CD4-positive, alpha-beta memory T cell (primary cell): Measurements from ENCODE around the gene PCOLCE2. TPM values are rescaled to one million over a fixed set of nuclear protein-coding genes. Genes with fewer than 3 reads are reported as not detected.
A peak's percentile ranks its signal among the peaks of the same experiment; 100 is the strongest.

Experiments used
- CTCF ChIA-PET: fragments of 350-600 bp; sonication (Branson Sonifier 250); formaldehyde crosslinking; loops from one replicate; lab custom pipeline; 2021; ENCODE audit warnings: inconsistent platforms; ENCODE audit not compliant: partially characterized antibody; lab: Charles Lee
- POLR2A ChIA-PET: fragments of 350-600 bp; sonication (Branson Sonifier 250); formaldehyde crosslinking; loops from one replicate; lab custom pipeline; 2021; ENCODE audit not compliant: partially characterized antibody; lab: Charles Lee
- DNase-seq, 5 donors: peaks; one replicate each; pipeline versions ENCODE4 v3.0.0 to v3.0.0-alpha.2; 2020 to 2022; ENCODE audit warnings: mixed read lengths in 1 of 5
- H3K27ac ChIP-seq: one replicate; pipeline ENCODE4 v1.7.0; 2013; ENCODE audit warnings: low read depth, low read length
- H3K27me3 ChIP-seq: 2 replicates; pipeline ENCODE4 v1.7.0; 2013; ENCODE audit warnings: mild to moderate bottlenecking, low read length, moderate library complexity; ENCODE audit not compliant: insufficient read depth
- H3K36me3 ChIP-seq: 2 replicates; pipeline ENCODE4 v1.7.0; 2013; ENCODE audit warnings: mild to moderate bottlenecking, low read length, moderate library complexity; ENCODE audit not compliant: insufficient read depth
- H3K4me1 ChIP-seq: 2 replicates; pipeline ENCODE4 v1.7.0; 2013; ENCODE audit warnings: mild to moderate bottlenecking, low read length, moderate library complexity; ENCODE audit not compliant: insufficient read depth
- H3K4me3 ChIP-seq, 2 donors: one replicate each; pipeline ENCODE4 v1.7.0; 2013; ENCODE audit warnings: low read length in 2 of 2, mild to moderate bottlenecking in 1 of 2
- H3K9me3 ChIP-seq, 2 donors: one replicate each; pipeline ENCODE4 v1.7.0; 2013; ENCODE audit warnings: low read length in 2 of 2, control low read depth in 1 of 2; ENCODE audit not compliant: control insufficient read depth in 1 of 2
- H3K27ac Mint-ChIP-seq, 7 donors: one replicate each; pipeline ENCODE4 v1.8.0; 2020 to 2021; ENCODE audit warnings: mixed read lengths in 7 of 7, mild to moderate bottlenecking in 6 of 7, inconsistent platforms in 3 of 7, moderate library complexity in 3 of 7
- H3K27me3 Mint-ChIP-seq, 2 donors: one replicate each; pipeline ENCODE4 v1.8.0; 2020 to 2021; ENCODE audit warnings: mixed read lengths in 2 of 2
- H3K36me3 Mint-ChIP-seq, 2 donors: one replicate each; pipeline ENCODE4 v1.8.0; 2020 to 2021; ENCODE audit warnings: mixed read lengths in 2 of 2, inconsistent platforms in 1 of 2, mild to moderate bottlenecking in 1 of 2
- H3K4me1 Mint-ChIP-seq, 4 donors: one replicate each; pipeline ENCODE4 v1.8.0; 2020 to 2021; ENCODE audit warnings: mixed read lengths in 4 of 4, mild to moderate bottlenecking in 1 of 4
- H3K4me3 Mint-ChIP-seq, 8 donors: one replicate each; pipeline ENCODE4 v1.8.0; 2020 to 2021; ENCODE audit warnings: mixed read lengths in 8 of 8, mild to moderate bottlenecking in 7 of 8, moderate library complexity in 6 of 8, inconsistent platforms in 3 of 8
- H3K9me3 Mint-ChIP-seq, 8 donors: one replicate each; pipeline ENCODE4 v1.8.0; 2020 to 2021; ENCODE audit warnings: mixed read lengths in 8 of 8, mild to moderate bottlenecking in 5 of 8, inconsistent platforms in 3 of 8, moderate library complexity in 1 of 8
- intact Hi-C: fragments of 100-400 bp; cut with micrococcal nuclease; formaldehyde crosslinking; loops from one replicate; pipeline ENCODE4 v1.15.1; 2023
- polyA plus RNA-seq, 2 donors: library from polyadenylated mRNA; unstranded; fragments of 300-500 nt; fragmentation: Illumina TruSeq; gene quantifications; one replicate each; pipeline ENCODE4 v1.2.3, GENCODE V29; 2021
- total RNA-seq, 2 experiments: library from RNA; stranded (reverse); gene quantifications; one replicate each; pipeline ENCODE4 v1.2.3, GENCODE V29; 2021

PCOLCE2 gene
- total and polyA plus RNA-seq, 4 experiments from 2014 or later, result not detected

DNA sequence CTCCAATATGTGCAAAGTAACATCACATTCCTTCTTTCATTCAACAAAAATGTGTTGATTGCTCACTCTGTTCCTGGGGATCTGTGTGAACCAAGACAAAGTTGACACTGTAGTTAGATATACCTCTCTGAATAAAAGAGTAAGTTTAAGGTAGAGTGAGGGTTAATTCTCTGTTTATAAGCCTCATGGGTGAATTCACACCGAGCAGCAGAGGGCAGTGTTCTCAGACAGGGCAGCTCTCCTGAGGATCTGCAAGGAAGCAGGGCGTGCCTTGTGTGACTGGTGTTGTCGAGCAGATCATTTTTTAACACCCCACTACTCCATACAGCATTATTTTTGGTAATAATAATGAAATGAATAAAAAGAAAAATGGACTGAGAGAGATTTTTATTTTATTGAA, 40.2 kb upstream of the PCOLCE2 start:
- Mint-ChIP-seq H3K4me1 (peaks cover 0 to 2% (median 0%) of the 10 kb centered on the region in 4 donors), H3K9me3 (peaks cover 0 to 5% (median 2%) of the 10 kb centered on the region in 8 donors), H3K36me3 (no peaks in the 10 kb centered on the region), H3K4me3 (no peak overlapping the region), H3K27me3 (peaks cover 11 to 20% of the 10 kb centered on the region in 2 donors), H3K27ac (no peak overlapping the region)
- no peaks in the 10 kb centered on the region for H3K36me3 ChIP-seq
- peaks cover 5% of the 10 kb centered on the region for H3K27me3 ChIP-seq
- H3K9me3 ChIP-seq, result no peaks in the 10 kb centered on the region
- intact Hi-C loops, result no loop called here
- ChIA-PET CTCF (no interaction called here), POLR2A (no interaction called here)
- DNase-seq, result peak in 2 of 5 donors; percentile 11 to 22
- no peak overlapping the region for H3K4me3 ChIP-seq
- H3K27ac ChIP-seq, result no peak overlapping the region
- H3K4me1 ChIP-seq, result no peaks in the 10 kb centered on the region

DNA sequence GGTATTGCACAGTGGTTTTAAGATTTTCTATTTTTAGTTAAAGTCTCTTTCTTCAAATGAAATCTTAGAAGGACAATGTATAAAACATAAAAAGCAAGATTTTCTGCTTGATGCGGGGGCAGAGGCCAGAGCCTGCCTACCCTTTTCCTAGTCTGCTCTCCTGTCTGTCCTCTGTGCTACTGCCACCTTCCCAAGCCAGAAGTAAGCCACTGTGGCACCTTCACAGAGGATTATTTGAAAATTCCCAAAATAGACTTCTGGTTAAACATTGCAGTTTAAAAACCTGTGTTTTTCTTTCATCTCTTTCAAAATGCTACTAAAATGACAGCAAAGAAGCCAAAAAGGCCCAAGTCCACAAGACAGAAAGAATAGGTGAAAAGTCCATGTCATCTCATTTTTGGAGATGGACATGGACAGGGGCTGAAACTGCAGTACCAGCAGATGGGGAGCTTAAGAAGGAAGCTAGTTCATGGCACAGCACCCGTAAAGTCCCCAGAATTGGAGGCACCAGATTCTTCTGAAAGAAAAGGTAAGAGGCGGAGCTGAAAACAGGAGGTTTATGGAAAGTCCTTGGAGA, 37.6 kb upstream of the PCOLCE2 start:
- H3K27ac ChIP-seq, result no peak overlapping the region
- Mint-ChIP-seq H3K27ac (no peak overlapping the region), H3K4me1 (no peaks in the 10 kb centered on the region), H3K27me3 (peaks cover 16 to 27% of the 10 kb centered on the region in 2 donors), H3K9me3 (peaks cover 0 to 5% (median 4%) of the 10 kb centered on the region in 8 donors), H3K4me3 (no peak overlapping the region), H3K36me3 (peaks cover 0 to 1% of the 10 kb centered on the region in 2 donors)
- no peaks in the 10 kb centered on the region for H3K9me3 ChIP-seq
- peaks cover 5% of the 10 kb centered on the region for H3K27me3 ChIP-seq
- no peaks in the 10 kb centered on the region for H3K36me3 ChIP-seq
- intact Hi-C loops, result no loop called here
- ChIA-PET POLR2A (no interaction called here), CTCF (no interaction called here)
- H3K4me3 ChIP-seq, result no peak overlapping the region
- H3K4me1 ChIP-seq, result no peaks in the 10 kb centered on the region
- no peak for DNase-seq

DNA sequence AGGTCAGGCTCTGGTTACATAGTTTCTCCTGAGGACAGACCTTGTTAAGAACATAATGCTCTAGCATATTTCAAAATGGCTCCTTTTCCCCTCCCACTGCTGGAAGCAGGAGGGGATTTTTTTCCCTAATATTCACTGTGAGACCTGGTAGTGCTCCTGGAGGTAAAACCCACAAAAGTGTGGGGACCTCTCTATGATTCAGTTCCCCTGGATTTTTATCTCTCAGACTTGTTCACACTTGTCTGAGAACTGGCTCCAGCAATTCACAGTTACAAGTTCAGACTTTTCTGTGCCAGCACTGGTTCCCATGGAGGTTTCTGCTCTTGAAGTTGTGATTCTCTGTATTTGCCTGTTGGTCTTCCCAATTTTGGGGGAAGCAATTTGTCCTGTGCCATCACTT, 36.3 kb upstream of the PCOLCE2 start:
- peaks cover 0 to 1% of the 10 kb centered on the region in 2 donors for H3K36me3 Mint-ChIP-seq
- H3K27ac ChIP-seq, result no peak overlapping the region
- ChIA-PET CTCF (no interaction called here), POLR2A (interaction anchor here (0.7 kb wide), 1 partner anchor 1272 kb away, joined by 3 read pairs; no protein-coding TSS in a partner anchor)
- H3K9me3 Mint-ChIP-seq, result peaks cover 0 to 5% (median 4%) of the 10 kb centered on the region in 8 donors
- DNase-seq, result no peak
- H3K27ac Mint-ChIP-seq, result no peak overlapping the region
- H3K4me3 Mint-ChIP-seq, result no peak overlapping the region
- intact Hi-C loops, result no loop called here
- H3K27me3 ChIP-seq, result peaks cover 5% of the 10 kb centered on the region
- no peaks in the 10 kb centered on the region for H3K9me3 ChIP-seq
- no peaks in the 10 kb centered on the region for H3K4me1 Mint-ChIP-seq
- no peaks in the 10 kb centered on the region for H3K36me3 ChIP-seq
- H3K4me3 ChIP-seq, result no peak overlapping the region
- no peaks in the 10 kb centered on the region for H3K4me1 ChIP-seq
- peaks cover 18 to 25% of the 10 kb centered on the region in 2 donors for H3K27me3 Mint-ChIP-seq

DNA sequence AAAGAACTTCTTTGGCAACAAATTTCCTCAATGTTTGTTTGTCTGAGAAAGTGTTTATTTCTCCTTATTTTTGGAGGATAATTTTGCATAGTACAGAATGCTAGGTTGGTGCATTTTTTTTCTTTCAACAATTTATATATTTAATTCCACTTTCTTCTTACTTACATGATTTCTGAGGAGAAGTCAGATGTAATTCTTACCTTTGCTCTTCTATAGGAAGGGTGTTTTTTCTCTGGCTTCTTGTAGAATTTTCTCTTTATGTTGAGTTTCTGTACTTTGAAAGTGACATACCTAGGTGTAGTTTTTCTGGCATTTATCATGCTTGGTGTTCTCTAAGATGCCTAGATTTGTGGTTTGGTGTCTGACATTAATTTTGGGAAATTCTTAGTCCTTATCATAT, 34.8 kb upstream of the PCOLCE2 start:
- H3K27ac Mint-ChIP-seq, result no peak overlapping the region
- no peaks in the 10 kb centered on the region for H3K36me3 ChIP-seq
- no peaks in the 10 kb centered on the region for H3K4me1 ChIP-seq
- H3K36me3 Mint-ChIP-seq, result peaks cover 0 to 1% of the 10 kb centered on the region in 2 donors
- intact Hi-C loops, result no loop called here
- H3K4me1 Mint-ChIP-seq, result no peaks in the 10 kb centered on the region
- no peak for DNase-seq
- no peak overlapping the region for H3K4me3 Mint-ChIP-seq
- no peak overlapping the region for H3K27ac ChIP-seq
- H3K27me3 ChIP-seq, result peaks cover 5% of the 10 kb centered on the region
- POLR2A ChIA-PET, result no interaction called here
- H3K27me3 Mint-ChIP-seq, result peaks cover 20 to 29% of the 10 kb centered on the region in 2 donors
- H3K9me3 Mint-ChIP-seq, result peaks cover 0 to 5% (median 4%) of the 10 kb centered on the region in 8 donors
- no peaks in the 10 kb centered on the region for H3K9me3 ChIP-seq
- CTCF ChIA-PET, result no interaction called here
- H3K4me3 ChIP-seq, result no peak overlapping the region

DNA sequence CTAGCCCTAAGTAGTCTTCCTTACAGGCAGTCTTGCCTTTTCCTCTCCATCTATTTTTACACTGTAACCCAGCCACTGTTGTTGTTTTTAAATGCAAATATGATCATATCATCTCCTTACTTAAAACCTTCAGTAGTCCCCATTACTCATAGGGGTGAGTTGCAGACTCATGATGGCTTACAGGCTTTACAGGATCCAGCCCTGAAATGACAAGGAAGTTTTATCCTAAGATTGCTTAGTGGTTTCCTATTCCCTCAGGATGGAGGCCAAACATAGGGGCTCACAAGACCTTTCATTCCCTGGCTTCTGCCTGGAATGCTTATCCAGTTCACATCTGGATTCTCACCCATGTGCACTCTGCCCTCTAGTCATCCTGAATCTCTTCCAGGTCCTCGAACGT, 27.7 kb upstream of the PCOLCE2 start:
- ChIA-PET POLR2A (no interaction called here), CTCF (no interaction called here)
- no peaks in the 10 kb centered on the region for H3K9me3 Mint-ChIP-seq
- intact Hi-C loops, result no loop called here
- no peaks in the 10 kb centered on the region for H3K4me1 Mint-ChIP-seq
- H3K27me3 Mint-ChIP-seq, result peaks cover 11 to 13% of the 10 kb centered on the region in 2 donors
- Histone ChIP-seq H3K27me3 (no peaks in the 10 kb centered on the region), H3K4me1 (no peaks in the 10 kb centered on the region), H3K4me3 (no peak overlapping the region), H3K27ac (no peak overlapping the region), H3K36me3 (no peaks in the 10 kb centered on the region), H3K9me3 (no peaks in the 10 kb centered on the region)
- no peak overlapping the region for H3K4me3 Mint-ChIP-seq
- H3K27ac Mint-ChIP-seq, result no peak overlapping the region
- no peaks in the 10 kb centered on the region for H3K36me3 Mint-ChIP-seq
- no peak for DNase-seq

DNA sequence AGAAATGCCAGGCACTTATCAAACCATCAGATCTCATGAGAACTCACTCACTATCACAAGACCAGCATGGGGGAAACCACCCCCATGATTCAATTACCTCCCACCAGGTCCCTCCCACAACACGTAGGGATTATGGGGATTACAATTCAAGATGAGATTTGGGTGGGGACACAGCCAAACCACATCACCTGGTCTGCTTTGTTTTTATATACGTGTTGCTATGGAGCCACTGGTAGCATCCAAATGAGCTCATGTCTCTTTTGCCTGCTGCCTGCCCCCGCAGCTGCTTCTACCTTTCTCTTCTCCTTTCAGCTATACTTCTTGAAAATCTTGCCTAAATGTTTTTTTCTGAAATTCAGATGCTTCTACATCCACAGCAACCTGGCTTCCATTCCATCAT, 26.8 kb upstream of the PCOLCE2 start:
- no peak for DNase-seq
- no peaks in the 10 kb centered on the region for H3K9me3 Mint-ChIP-seq
- H3K36me3 Mint-ChIP-seq, result no peaks in the 10 kb centered on the region
- Histone ChIP-seq H3K4me3 (no peak overlapping the region), H3K9me3 (no peaks in the 10 kb centered on the region), H3K4me1 (no peaks in the 10 kb centered on the region), H3K36me3 (no peaks in the 10 kb centered on the region), H3K27me3 (no peaks in the 10 kb centered on the region), H3K27ac (no peak overlapping the region)
- no peak overlapping the region for H3K4me3 Mint-ChIP-seq
- intact Hi-C loops, result no loop called here
- peaks cover 11 to 16% of the 10 kb centered on the region in 2 donors for H3K27me3 Mint-ChIP-seq
- no peak overlapping the region for H3K27ac Mint-ChIP-seq
- ChIA-PET CTCF (no interaction called here), POLR2A (no interaction called here)
- H3K4me1 Mint-ChIP-seq, result no peaks in the 10 kb centered on the region

DNA sequence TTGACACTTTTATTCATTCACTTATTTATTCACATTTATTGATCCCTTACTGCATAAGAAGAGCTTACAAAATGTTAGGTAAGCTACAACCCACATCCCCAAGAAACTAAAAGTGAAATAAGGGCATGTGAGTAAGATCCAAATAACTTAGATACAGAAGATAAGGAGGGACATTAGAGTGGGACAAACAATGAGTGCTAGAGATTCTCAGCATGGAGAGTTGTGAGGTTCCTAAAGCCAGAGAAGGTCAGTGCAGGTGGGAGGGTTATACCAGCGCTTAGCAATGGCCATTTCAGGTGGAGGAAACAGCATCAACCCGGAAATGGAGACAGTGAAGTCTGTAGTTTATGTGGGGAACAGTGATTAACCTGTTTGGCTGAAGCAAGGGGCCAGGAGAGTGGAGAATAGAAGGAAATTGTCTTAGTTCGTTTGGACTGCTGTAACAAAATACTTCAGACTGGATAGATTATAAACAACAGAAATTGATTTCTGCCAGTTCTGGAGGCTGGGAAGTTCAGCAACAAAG, 25.5 kb upstream of the PCOLCE2 start:
- intact Hi-C loops, result no loop called here
- ChIA-PET CTCF (no interaction called here), POLR2A (no interaction called here)
- no peaks in the 10 kb centered on the region for H3K4me1 ChIP-seq
- H3K36me3 Mint-ChIP-seq, result no peaks in the 10 kb centered on the region
- H3K36me3 ChIP-seq, result no peaks in the 10 kb centered on the region
- no peaks in the 10 kb centered on the region for H3K9me3 ChIP-seq
- no peak overlapping the region for H3K27ac ChIP-seq
- no peak overlapping the region for H3K4me3 Mint-ChIP-seq
- H3K27me3 ChIP-seq, result no peaks in the 10 kb centered on the region
- H3K4me1 Mint-ChIP-seq, result no peaks in the 10 kb centered on the region
- no peak for DNase-seq
- peaks cover 7 to 18% of the 10 kb centered on the region in 2 donors for H3K27me3 Mint-ChIP-seq
- no peaks in the 10 kb centered on the region for H3K9me3 Mint-ChIP-seq
- no peak overlapping the region for H3K27ac Mint-ChIP-seq
- no peak overlapping the region for H3K4me3 ChIP-seq
